ENCODE measurements around the gene LSM12.

DNA sequence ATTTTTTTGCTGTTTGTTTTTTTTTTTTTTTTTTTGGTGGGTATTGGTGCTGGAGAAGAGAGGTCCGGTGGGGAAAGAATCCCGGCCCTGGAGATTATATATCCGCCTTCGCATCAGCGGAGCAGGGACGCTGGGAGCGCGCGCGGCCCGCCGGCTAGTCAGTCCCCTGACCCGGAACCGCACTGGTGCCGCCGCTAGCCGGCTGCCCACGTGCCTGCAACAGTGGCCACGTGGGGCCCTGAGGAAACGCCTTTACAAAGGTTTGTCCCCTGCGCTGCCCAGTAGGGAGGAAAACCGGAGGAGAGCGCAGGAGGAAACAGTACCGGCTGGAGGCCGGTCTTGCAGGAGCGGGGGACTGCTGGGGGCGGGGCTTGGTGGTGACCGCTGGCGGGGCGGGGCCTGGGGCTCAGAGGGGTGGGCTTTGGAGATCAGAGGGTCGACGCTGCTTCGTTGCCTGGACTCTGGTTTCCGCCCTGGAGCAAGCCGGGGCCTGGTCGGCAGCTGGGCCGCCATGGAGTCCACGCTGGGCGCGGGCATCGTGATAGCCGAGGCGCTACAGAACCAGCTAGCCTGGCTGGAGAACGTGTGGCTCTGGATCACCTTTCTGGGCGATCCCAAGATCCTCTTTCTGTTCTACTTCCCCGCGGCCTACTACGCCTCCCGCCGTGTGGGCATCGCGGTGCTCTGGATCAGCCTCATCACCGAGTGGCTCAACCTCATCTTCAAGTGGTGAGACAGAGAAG lies 4.2 kb upstream of the LSM12 start, which contains the start of gene G6PC3:
- TF ChIP-seq CTCF (IDR thresholded peaks at IDR 0.05) (peak in 2 of 6 experiments; percentile 6 to 11), POLR2A (IDR thresholded peaks at IDR 0.05) (peak in 1 of 2 donors; percentile 78)

Data from thyroid gland (tissue), 4 donors.